ENCODE measurements around the gene PRPSAP1. TPM values are rescaled to one million over a fixed set of nuclear protein-coding genes. Genes with fewer than 3 reads are reported as not detected.

Gene PRPSAP1
- total RNA-seq, 1 donor from 2014 or later: 30.7 TPM

- Histone ChIP-seq H3K9me3 (replicated peaks) (no peaks in the 10 kb centered on the region), H3K4me3 (no peak overlapping the region), H3K27me3 (ENCODE audit: low read depth) (no peaks in the 10 kb centered on the region), H3K36me3 (peaks cover 98% of the 10 kb centered on the region), H3K27ac (replicated peaks) (peak overlapping the region; percentile 54), H3K4me1 (peaks cover 23% of the 10 kb centered on the region)
- intact Hi-C loops (cut with micrococcal nuclease): loop anchor here (5.0 kb wide), 1 partner anchor 96 kb away; no protein-coding TSS in a partner anchor
- peak; percentile 86 for DNase-seq
- TF ChIP-seq CTCF (IDR thresholded peaks at IDR 0.05; ENCODE audit: borderline replicate concordance): peak; percentile 100
Observed at GRCh38 chr17:76397687-76398522, 44.2 kb upstream of the PRPSAP1 start.

GRCh38 chr17:76397184-76397583 lies 43.5 kb upstream of the PRPSAP1 start:
- Histone ChIP-seq H3K27me3 (ENCODE audit: low read depth) (no peaks in the 10 kb centered on the region), H3K4me3 (no peak overlapping the region), H3K36me3 (peaks cover 96% of the 10 kb centered on the region), H3K4me1 (peaks cover 16% of the 10 kb centered on the region), H3K9me3 (replicated peaks) (no peaks in the 10 kb centered on the region), H3K27ac (replicated peaks) (no peak overlapping the region)
- TF ChIP-seq CTCF (IDR thresholded peaks at IDR 0.05; ENCODE audit: borderline replicate concordance): no peak
- DNase-seq: no peak
- intact Hi-C loops (cut with micrococcal nuclease): loop anchor here (5.0 kb wide), 1 partner anchor 95 kb away; no protein-coding TSS in a partner anchor

- DNase-seq: no peak
- peaks cover 96% of the 10 kb centered on the region for H3K36me3 ChIP-seq
- TF ChIP-seq CTCF (IDR thresholded peaks at IDR 0.05; ENCODE audit: borderline replicate concordance): no peak
- peaks cover 10% of the 10 kb centered on the region for H3K4me1 ChIP-seq
- intact Hi-C loops (cut with micrococcal nuclease): loop anchor here (5.0 kb wide), 1 partner anchor 94 kb away; no protein-coding TSS in a partner anchor
- H3K27ac ChIP-seq (replicated peaks): no peak overlapping the region
- H3K4me3 ChIP-seq: no peak overlapping the region
- no peaks in the 10 kb centered on the region for H3K9me3 ChIP-seq (replicated peaks)
- H3K27me3 ChIP-seq (ENCODE audit: low read depth): no peaks in the 10 kb centered on the region
Observed at GRCh38 chr17:76395980-76396379, 42.3 kb upstream of the PRPSAP1 start.

- no peak overlapping the region for H3K4me3 ChIP-seq
- intact Hi-C loops (cut with micrococcal nuclease): no loop called here
- no peaks in the 10 kb centered on the region for H3K9me3 ChIP-seq (replicated peaks)
- no peak for DNase-seq
- H3K4me1 ChIP-seq: peaks cover 21% of the 10 kb centered on the region
- TF ChIP-seq CTCF (IDR thresholded peaks at IDR 0.05; ENCODE audit: borderline replicate concordance): no peak
- H3K27me3 ChIP-seq (ENCODE audit: low read depth): no peaks in the 10 kb centered on the region
- H3K36me3 ChIP-seq: peaks cover 84% of the 10 kb centered on the region
- no peak overlapping the region for H3K27ac ChIP-seq (replicated peaks)
Observed at GRCh38 chr17:76394166-76394565, 40.5 kb upstream of the PRPSAP1 start.

- TF ChIP-seq CTCF (IDR thresholded peaks at IDR 0.05; ENCODE audit: borderline replicate concordance): no peak
- H3K36me3 ChIP-seq: peaks cover 57% of the 10 kb centered on the region
- intact Hi-C loops (cut with micrococcal nuclease): no loop called here
- H3K27me3 ChIP-seq (ENCODE audit: low read depth): no peaks in the 10 kb centered on the region
- H3K9me3 ChIP-seq (replicated peaks): no peaks in the 10 kb centered on the region
- H3K27ac ChIP-seq (replicated peaks): no peak overlapping the region
- H3K4me3 ChIP-seq: no peak overlapping the region
- no peak for DNase-seq
- H3K4me1 ChIP-seq: peaks cover 20% of the 10 kb centered on the region
Observed at GRCh38 chr17:76391200-76391715, 37.5 kb upstream of the PRPSAP1 start.
